Testis (tissue), 3 donors: ENCODE data around the gene APBB1IP. TPM values are rescaled to one million over a fixed set of nuclear protein-coding genes. Genes with fewer than 3 reads are reported as not detected.
"Not testable (repeated sequence)": the region's sequence is repeated elsewhere in the genome, so short reads cannot be mapped to it uniquely, and the experiment has no call there.

Experiments used
- DNase-seq: peaks from one replicate; pipeline ENCODE4 v3.0.0-alpha.2; 2019
- H3K27ac ChIP-seq, 2 donors: fragments of 200-600 bp; sonication (generic); one replicate each; pipeline ENCODE4 v1.5.1; 2019
- H3K27me3 ChIP-seq: fragments of 200-600 bp; sonication (generic); one replicate; pipeline ENCODE4 v1.5.1; 2019
- H3K36me3 ChIP-seq: fragments of 200-600 bp; sonication (generic); one replicate; pipeline ENCODE4 v1.5.1; 2017; ENCODE audit warnings: low read depth; ENCODE audit errors: missing control alignments
- H3K4me1 ChIP-seq: fragments of 200-600 bp; sonication (generic); one replicate; pipeline ENCODE4 v1.5.1; 2019
- H3K4me3 ChIP-seq, 2 donors: fragments of 200-600 bp; sonication (generic); one replicate each; pipeline ENCODE4 v1.5.1; 2017 to 2019
- H3K9me3 ChIP-seq: fragments of 200-600 bp; sonication (generic); one replicate; pipeline ENCODE4 v1.5.1; 2017
- CTCF ChIP-seq, 3 experiments: fragments of 450-650 bp in 2 of 3; fragments of 200-600 bp in 1 of 3; sonication (generic) in 1 of 3; IDR thresholded peaks; one replicate each; pipeline ENCODE4 v1.5.1; 2016 to 2019; ENCODE audit warnings: antibody characterized with exemption in 3 of 3, mild to moderate bottlenecking in 2 of 3, moderate library complexity in 1 of 3
- POLR2A ChIP-seq: fragments of 450-650 bp; IDR thresholded peaks from one replicate; pipeline ENCODE4 v1.6.1; 2017; ENCODE audit warnings: antibody characterized with exemption, mild to moderate bottlenecking, moderate library complexity
- WGBS, 2 donors: methylation state at CpG; one replicate each; pipeline ENCODE4 v1.1.5; 2018; 5-methylcytosine and 5-hydroxymethylcytosine counted together
- intact Hi-C: fragments of 100-400 bp; cut with DNase I; formaldehyde crosslinking; loops from one replicate; pipeline ENCODE4 v1.15.1; 2023; ENCODE audit warnings: low total_unique reads
- polyA plus RNA-seq: library from polyadenylated mRNA; stranded (reverse); fragments of 350-450 nt; fragmentation: Illumina TruSeq; extraction: RNeasy Lipid Tissue Mini Kit (QIAGEN cat#74804); gene quantifications from one replicate; pipeline ENCODE4 v1.2.3, GENCODE V29; 2014; ENCODE audit warnings: low read depth, low replicate concordance; ENCODE audit not compliant: insufficient read depth
- total RNA-seq, 2 donors: library from RNA; depleted of rRNA; stranded (reverse); fragments of >200 nt; gene quantifications; one replicate each; pipeline ENCODE4 v1.2.3, GENCODE V29; 2016

The APBB1IP gene
- total and polyA plus RNA-seq, 3 donors from 2014 or later, result 0.55 to 3.0 (median 2.0) TPM

- Histone ChIP-seq H3K9me3 (no peaks in the 10 kb centered on the region), H3K4me1 (no peaks in the 10 kb centered on the region), H3K4me3 (no peak overlapping the region), H3K36me3 (no peaks in the 10 kb centered on the region), H3K27me3 (no peaks in the 10 kb centered on the region), H3K27ac (no peak overlapping the region)
- DNase-seq, result no peak
- TF ChIP-seq POLR2A (no peak), CTCF (IDR thresholded peaks at IDR 0.05) (no peak)
- intact Hi-C loops, result no loop called here
- WGBS, 2 donors, result 86 to 89% methylated on average over 4 of the region's 4 CpGs
Observed at GRCh38 chr10:26488344-26488743, 50.2 kb downstream of the APBB1IP start.

DNA sequence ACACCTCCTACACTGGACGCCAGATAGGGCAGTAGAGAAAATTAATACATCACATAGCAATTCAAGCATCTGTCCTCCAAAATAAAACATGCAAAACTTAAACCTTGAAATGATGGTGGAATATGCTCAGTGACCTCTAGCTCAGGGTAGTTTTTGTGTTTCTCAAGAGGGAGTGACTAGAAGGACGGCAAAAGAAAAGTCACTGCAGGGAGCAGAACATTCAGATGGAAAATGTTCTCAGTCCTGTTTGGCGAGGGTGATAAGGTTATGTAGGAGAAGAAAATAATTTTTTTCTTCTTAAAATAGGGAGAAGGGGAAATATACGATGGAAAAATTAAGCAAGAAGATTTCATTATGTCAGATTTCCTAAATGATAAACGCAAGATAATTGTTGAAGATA is 50.9 kb downstream of the APBB1IP start:
- Histone ChIP-seq H3K4me3 (no peak overlapping the region), H3K27ac (no peak overlapping the region), H3K9me3 (no peaks in the 10 kb centered on the region), H3K27me3 (no peaks in the 10 kb centered on the region), H3K36me3 (no peaks in the 10 kb centered on the region), H3K4me1 (no peaks in the 10 kb centered on the region)
- WGBS, 2 donors, result 77 to 83% methylated on average over 5 of the region's 5 CpGs
- TF ChIP-seq POLR2A (no peak), CTCF (IDR thresholded peaks at IDR 0.05) (no peak)
- DNase-seq, result no peak
- intact Hi-C loops, result no loop called here

GRCh38 chr10:26490367-26490766 is 52.2 kb downstream of the APBB1IP start:
- H3K27me3 ChIP-seq, H3K9me3 ChIP-seq, H3K4me1 ChIP-seq, H3K27ac ChIP-seq, DNase-seq, H3K36me3 ChIP-seq, H3K4me3 ChIP-seq, intact Hi-C loops: not testable (repeated sequence)
- WGBS, 2 donors, result 91 to 97% methylated on average over 7 of the region's 7 CpGs

DNA sequence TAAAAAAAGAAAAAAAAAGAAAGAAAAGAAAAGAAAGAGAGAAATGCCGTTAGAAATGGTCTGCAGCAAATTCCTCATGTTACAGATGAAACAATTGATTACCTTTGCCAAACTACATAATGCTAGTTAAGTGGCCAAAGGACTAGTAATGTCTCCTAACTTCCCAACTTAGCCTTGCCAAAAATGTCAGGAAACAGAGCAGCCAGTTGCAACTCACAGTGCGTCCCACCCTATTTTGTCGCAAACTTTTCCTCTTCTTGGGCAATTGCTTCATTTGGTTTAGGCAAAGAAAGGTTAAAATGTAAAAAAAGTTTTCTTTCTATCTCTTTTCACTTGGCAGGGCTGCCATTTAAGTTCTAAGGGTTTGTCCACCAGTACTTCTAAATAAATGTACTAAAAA is 53.1 kb downstream of the APBB1IP start:
- Histone ChIP-seq H3K9me3 (no peaks in the 10 kb centered on the region), H3K36me3 (no peaks in the 10 kb centered on the region), H3K27me3 (no peaks in the 10 kb centered on the region), H3K4me1 (no peaks in the 10 kb centered on the region), H3K27ac (no peak overlapping the region), H3K4me3 (no peak overlapping the region)
- DNase-seq, result no peak
- 86 to 88% methylated on average over 3 of the region's 3 CpGs for WGBS, 2 donors
- TF ChIP-seq POLR2A (no peak), CTCF (IDR thresholded peaks at IDR 0.05) (no peak)
- intact Hi-C loops, result no loop called here

GRCh38 chr10:26491934-26492333 is 53.8 kb downstream of the APBB1IP start:
- Histone ChIP-seq H3K4me1 (no peaks in the 10 kb centered on the region), H3K27ac (no peak overlapping the region), H3K27me3 (no peaks in the 10 kb centered on the region), H3K36me3 (no peaks in the 10 kb centered on the region), H3K4me3 (no peak overlapping the region), H3K9me3 (no peaks in the 10 kb centered on the region)
- intact Hi-C loops, result no loop called here
- DNase-seq, result no peak
- 78 to 81% methylated on average over 3 of the region's 3 CpGs for WGBS, 2 donors
- TF ChIP-seq CTCF (IDR thresholded peaks at IDR 0.05) (no peak), POLR2A (no peak)

- H3K4me1 ChIP-seq, H3K4me3 ChIP-seq, H3K9me3 ChIP-seq, H3K27ac ChIP-seq, H3K27me3 ChIP-seq, DNase-seq, H3K36me3 ChIP-seq, intact Hi-C loops: not testable (repeated sequence)
- WGBS, 2 donors, result 85 to 88% methylated on average over 9 of the region's 9 CpGs
Observed at GRCh38 chr10:26492725-26493124, 54.6 kb downstream of the APBB1IP start.
